Measurements from ENCODE around the gene TM2D3. TPM values are rescaled to one million over a fixed set of nuclear protein-coding genes. Genes with fewer than 3 reads are reported as not detected.

Gene TM2D3
- 33.7 and 37.2 TPM in 2 replicates for total RNA-seq

GRCh38 chr15:101652098-101652785, at the start of gene TM2D3:
TSS of gene TM2D3 (minus strand) at chr15:101652381. CDS start at chr15:101652361, 20 bp downstream.

Other genes with a start within 250 kb of the TM2D3 start
- 4.2 and 9.9 TPM in 2 replicates for gene PCSK6, start 162.7 kb downstream of the TM2D3 start, total RNA-seq
- gene TARS3, start 72.1 kb upstream of the TM2D3 start, total RNA-seq, result 11.1 and 19.2 TPM in 2 replicates
- gene OR4F6, start 151.1 kb upstream of the TM2D3 start, total RNA-seq, result not detected in 2 replicates
- gene OR4F15, start 159.8 kb upstream of the TM2D3 start, total RNA-seq, result under 0.01 TPM in 1 of 2 replicates, not detected in the other

All from regular cardiac myocyte (primary cell).